SK-N-SH (cell line): ENCODE data around the gene TTC38. TPM values are rescaled to one million over a fixed set of nuclear protein-coding genes. Genes with fewer than 3 reads are reported as not detected.

ENCODE experiments used
- CTCF ChIA-PET: fragments of 300-600, 350-600 bp; formaldehyde crosslinking; extraction: SDS; loops from one replicate; lab custom pipeline; 2021; lab: Yijun Ruan, JAX
- POLR2A ChIA-PET: fragments of 350-600 bp; sonication (Branson Sonifier 250); formaldehyde crosslinking; extraction: SDS; loops from one replicate; lab custom pipeline; 2020; ENCODE audit warnings: antibody characterized with exemption, inconsistent platforms; lab: Yijun Ruan, JAX
- DNase-seq: peaks from one replicate; pipeline ENCODE4 v3.0.0; 2012
- H2AFZ ChIP-seq: fragments of 200-600 bp; sonication (generic); 2 replicates; pipeline ENCODE4 v1.8.1; 2016; ENCODE audit warnings: antibody characterized with exemption, mild to moderate bottlenecking, low read depth
- H3F3A ChIP-seq: fragments of 200-600 bp; sonication (generic); replicated peaks from 2 replicates; pipeline ENCODE3; 2016; ENCODE audit warnings: antibody characterized with exemption, mild to moderate bottlenecking; ENCODE audit not compliant: insufficient read depth
- H3K27ac ChIP-seq, 2 experiments: fragments of 200-500 bp in 1 of 2; fragments of 200-600 bp in 1 of 2; sonication (Bioruptor generic) in 1 of 2; sonication (generic), shearing (Covaris generic) in 1 of 2; 2 replicates each; pipeline versions ENCODE4 v1.5.1 to v1.6.1; 2014 to 2016; ENCODE audit warnings: low read depth in 2 of 2, inconsistent platforms in 1 of 2, low read length in 1 of 2, mild to moderate bottlenecking in 1 of 2, mixed read lengths in 1 of 2
- H3K27me3 ChIP-seq: fragments of 200-600 bp; sonication (generic), shearing (Covaris generic); 2 replicates; pipeline ENCODE4 v1.6.1; 2016; ENCODE audit warnings: mixed run types; ENCODE audit not compliant: insufficient read depth
- H3K36me3 ChIP-seq, 2 experiments: fragments of 200-500 bp in 1 of 2; fragments of 200-600 bp in 1 of 2; sonication (Bioruptor generic) in 1 of 2; sonication (generic) in 1 of 2; replicated peaks in 1 of 2; 2 replicates each; pipeline versions ENCODE3 to v1.5.1; 2014 to 2016; ENCODE audit warnings: low read length in 1 of 2, mild to moderate bottlenecking in 1 of 2; ENCODE audit not compliant: insufficient read depth in 2 of 2, control insufficient read depth in 1 of 2
- H3K4me1 ChIP-seq, 2 experiments: fragments of 200-500 bp in 1 of 2; fragments of 200-600 bp in 1 of 2; sonication (Bioruptor generic) in 1 of 2; sonication (generic), shearing (Covaris generic) in 1 of 2; 2 replicates each; pipeline versions ENCODE4 v1.5.1 to v1.6.1; 2014 to 2016; ENCODE audit warnings: low read depth in 1 of 2, low read length in 1 of 2, mixed run types in 1 of 2; ENCODE audit not compliant: insufficient read depth in 2 of 2, control insufficient read depth in 1 of 2
- H3K4me2 ChIP-seq: fragments of 200-600 bp; sonication (generic), shearing (Covaris generic); 2 replicates; pipeline ENCODE4 v1.6.1; 2017; ENCODE audit warnings: mixed run types
- H3K4me3 ChIP-seq, 2 experiments: fragments of 200-500 bp in 1 of 2; fragments of 200-600 bp in 1 of 2; sonication (Bioruptor generic) in 1 of 2; sonication (generic), shearing (Covaris generic) in 1 of 2; 2 replicates each; pipeline versions ENCODE4 v1.5.1 to v1.8.1; 2014 to 2016; ENCODE audit warnings: low read depth in 2 of 2, inconsistent platforms in 1 of 2, low read length in 1 of 2, mild to moderate bottlenecking in 1 of 2, mixed read lengths in 1 of 2, moderate library complexity in 1 of 2
- H3K79me2 ChIP-seq: fragments of 200-600 bp; sonication (generic); 2 replicates; pipeline ENCODE4 v1.8.1; 2017; ENCODE audit warnings: mild to moderate bottlenecking; ENCODE audit not compliant: insufficient read depth
- H3K9ac ChIP-seq: fragments of 200-600 bp; sonication (generic); 2 replicates; pipeline ENCODE4 v1.6.1; 2017; ENCODE audit warnings: mixed run types
- H3K9me2 ChIP-seq: fragments of 200-600 bp; sonication (generic); 2 replicates; pipeline ENCODE4 v1.6.1; 2017; ENCODE audit warnings: mixed run types
- H3K9me3 ChIP-seq: fragments of 200-600 bp; sonication (generic); 2 replicates; pipeline ENCODE4 v1.6.1; 2017; ENCODE audit warnings: mixed run types, mild to moderate bottlenecking, moderate library complexity
- H4K20me1 ChIP-seq: fragments of 200-600 bp; sonication (generic); 2 replicates; pipeline ENCODE4 v1.6.1; 2017; ENCODE audit warnings: mild to moderate bottlenecking, mixed run types; ENCODE audit not compliant: insufficient read depth
- CHD2 ChIP-seq: fragments of 150-350 bp; IDR thresholded peaks from 2 replicates; pipeline ENCODE4 v1.6.1; 2018; ENCODE audit warnings: low read length; ENCODE audit not compliant: partially characterized antibody
- ELF1 ChIP-seq: IDR thresholded peaks from 2 replicates; pipeline ENCODE4 v1.4.0; 2012
- EZH2phosphoT487 ChIP-seq: fragments of 200-600 bp; sonication (generic); IDR thresholded peaks from 2 replicates; pipeline ENCODE4 v1.6.1; 2017; ENCODE audit warnings: low read depth, mixed run types, mild to moderate bottlenecking, antibody characterized with exemption, moderate library complexity, borderline replicate concordance
- FOSL2 ChIP-seq: IDR thresholded peaks from 2 replicates; pipeline ENCODE4 v1.4.0; 2012; ENCODE audit warnings: low read depth, mild to moderate bottlenecking, moderate library complexity, borderline replicate concordance
- FOXJ3 ChIP-seq: sonication (generic); formaldehyde crosslinking; IDR thresholded peaks from 2 replicates; pipeline ENCODE4 v1.5.1; 2020; ENCODE audit warnings: mild to moderate bottlenecking, missing genetic modification reagents
- FOXM1 ChIP-seq: IDR thresholded peaks from 2 replicates; pipeline ENCODE4 v1.4.0; 2012; ENCODE audit warnings: low read depth, mild to moderate bottlenecking
- GABPA ChIP-seq: IDR thresholded peaks from 2 replicates; pipeline ENCODE4 v1.4.0; 2012; ENCODE audit warnings: low read depth, mild to moderate bottlenecking
- GATA2 ChIP-seq: sonication (generic); formaldehyde crosslinking; IDR thresholded peaks from 2 replicates; pipeline ENCODE4 v1.5.0; 2020; ENCODE audit warnings: mild to moderate bottlenecking, missing genetic modification reagents
- JUND ChIP-seq: IDR thresholded peaks from 2 replicates; pipeline ENCODE4 v1.4.0; 2012
- MAX ChIP-seq: IDR thresholded peaks from 2 replicates; pipeline ENCODE4 v1.4.0; 2012; ENCODE audit warnings: low read depth
- NFIC ChIP-seq: IDR thresholded peaks from 2 replicates; pipeline ENCODE4 v1.4.0; 2012; ENCODE audit warnings: borderline replicate concordance
- PBX3 ChIP-seq: IDR thresholded peaks from 2 replicates; pipeline ENCODE4; 2012
- POLR2AphosphoS5 ChIP-seq: IDR thresholded peaks from 2 replicates; pipeline ENCODE4 v1.6.1; 2012; ENCODE audit warnings: low read depth, low read length
- RAD21 ChIP-seq: IDR thresholded peaks from 2 replicates; pipeline ENCODE4 v1.6.1; 2012; ENCODE audit warnings: mild to moderate bottlenecking, low read length
- RCOR1 ChIP-seq: fragments of 150-350 bp; IDR thresholded peaks from 2 replicates; pipeline ENCODE4 v1.6.1; 2017; ENCODE audit warnings: antibody characterized with exemption, low read length
- REST ChIP-seq: IDR thresholded peaks from 2 replicates; pipeline ENCODE4 v1.6.1; 2012; ENCODE audit warnings: mild to moderate bottlenecking, low read depth, low read length, moderate library complexity
- RXRA ChIP-seq: IDR thresholded peaks from 2 replicates; pipeline ENCODE4 v1.4.0; 2012; ENCODE audit warnings: low read depth, mild to moderate bottlenecking, borderline replicate concordance
- SIN3A ChIP-seq: IDR thresholded peaks from 2 replicates; pipeline ENCODE4 v1.6.1; 2012; ENCODE audit warnings: low read depth, mild to moderate bottlenecking, low read length, moderate library complexity, borderline replicate concordance
- SMC3 ChIP-seq: IDR thresholded peaks from 2 replicates; pipeline ENCODE4 v1.6.1; 2012; ENCODE audit warnings: low read depth, low read length, improper control_type of control experiment
- YY1 ChIP-seq: IDR thresholded peaks from 2 replicates; pipeline ENCODE4 v1.4.0; 2012; ENCODE audit warnings: low read depth, mild to moderate bottlenecking
- ZBTB33 ChIP-seq: IDR thresholded peaks from 2 replicates; pipeline ENCODE4 v1.4.0; 2012; ENCODE audit warnings: low read depth, borderline replicate concordance
- WGBS: methylation state at CpG from one replicate; pipeline ENCODE4 v1.1.6; 2017; ENCODE audit warnings: low lambda C conversion rate; 5-methylcytosine and 5-hydroxymethylcytosine counted together
- polyA plus RNA-seq, 3 experiments: library from polyadenylated mRNA; depleted of rRNA; stranded (reverse); fragments of >200 nt; gene quantifications; 2 replicates each; pipeline ENCODE4 v1.2.3, GENCODE V29; 2012

TTC38 gene
- polyA plus RNA-seq, 1 of the 3 experiments (the other 2 are of a cell fraction): 24.0 TPM

GRCh38 chr22:46251266-46251665 lies 16.5 kb upstream of the TTC38 start:
- no peak overlapping the region; the same call in 1 of the 2 replicates for H3K9ac ChIP-seq
- peak overlapping the region; percentile 91 to 93 for H3K4me3 ChIP-seq
- H3K9me3 ChIP-seq: no peaks in the 10 kb centered on the region
- no peak for DNase-seq
- H3K4me1 ChIP-seq: peaks cover 0 to 38% of the 10 kb centered on the region in 2 experiments; a peak in 3 of 4 replicates
- TF ChIP-seq MAX (no peak), NFIC (no peak), CHD2 (no peak), JUND (no peak), ELF1 (no peak), PBX3 (no peak), REST (no peak), FOXM1 (no peak), SIN3A (no peak), YY1 (no peak), FOXJ3 (CRISPR knock-in tag) (no peak)
- no peaks in the 10 kb centered on the region for H3K27me3 ChIP-seq
- peak overlapping the region; percentile 98 for H3K4me2 ChIP-seq
- peaks cover 5% of the 10 kb centered on the region for H3F3A ChIP-seq
- H2AFZ ChIP-seq: no peak overlapping the region
- CTCF ChIA-PET: interaction anchor here (0.7 to 1.2 kb wide), 2 partner anchors 45 to 781 kb away, joined by 3 to 4 read pairs; partner anchors contain the start of gene GTSE1
- H3K27ac ChIP-seq: no peak overlapping the region
- no peaks in the 10 kb centered on the region for H3K9me2 ChIP-seq
- H3K79me2 ChIP-seq: peaks cover 30% of the 10 kb centered on the region
- no peaks in the 10 kb centered on the region for H4K20me1 ChIP-seq
- POLR2A ChIA-PET: interaction anchor here (0.7 to 1.9 kb wide), 2 partner anchors 16 to 250 kb away, joined by 3 to 12 read pairs; partner anchors contain the start of gene TTC38
- WGBS: 60% methylated on average over 7 of the region's 7 CpGs
- peaks cover 3 to 5% of the 10 kb centered on the region in 2 experiments for H3K36me3 ChIP-seq

- WGBS: 96% methylated on average over 9 of the region's 9 CpGs
- Histone ChIP-seq H4K20me1 (no peaks in the 10 kb centered on the region), H3K4me1 (peaks cover 0 to 31% of the 10 kb centered on the region in 2 experiments; a peak in 3 of 4 replicates), H3K36me3 (peaks cover under 1 to 3% of the 10 kb centered on the region in 2 experiments), H3K9me2 (no peaks in the 10 kb centered on the region), H3K9me3 (no peaks in the 10 kb centered on the region), H3K79me2 (peaks cover 25% of the 10 kb centered on the region), H3K4me2 (peak overlapping the region; percentile 98; the same call in 1 of the 2 replicates), H2AFZ (no peak overlapping the region), H3F3A (peaks cover 5% of the 10 kb centered on the region), H3K9ac (no peak overlapping the region), H3K27ac (no peak overlapping the region), H3K27me3 (no peaks in the 10 kb centered on the region), H3K4me3 (no peak overlapping the region)
- POLR2A ChIA-PET: interaction anchor here (0.7 kb wide), 1 partner anchor 250 kb away, joined by 3 read pairs; no protein-coding TSS in a partner anchor
- CTCF ChIA-PET: interaction anchor here (0.7 kb wide), 1 partner anchor 782 kb away, joined by 3 read pairs; no protein-coding TSS in a partner anchor
- no peak for DNase-seq
- no peak for TF ChIP-seq SMC3
- no peak for TF ChIP-seq FOXM1
- TF ChIP-seq FOXJ3 (CRISPR knock-in tag): no peak
- TF ChIP-seq FOSL2: no peak
- no peak for TF ChIP-seq RAD21
- TF ChIP-seq EZH2phosphoT487: no peak
- TF ChIP-seq SIN3A: no peak
- no peak for TF ChIP-seq GATA2
- TF ChIP-seq RCOR1: no peak
- no peak for TF ChIP-seq JUND
- no peak for TF ChIP-seq RXRA
- TF ChIP-seq POLR2AphosphoS5: no peak
- no peak for TF ChIP-seq GABPA
- TF ChIP-seq ZBTB33: no peak
These were observed 15.9 kb upstream of the TTC38 start for GRCh38 chr22:46251816-46252380.
